Activated T-cell treated with anti-CD3 and anti-CD28 coated beads, Interleukin-2, amount 50 U/mL, for 1 hour (primary cell): ENCODE results near the gene MOGAT3.

Experiments used
- DNase-seq: peaks from one replicate; pipeline ENCODE4 v3.0.0-alpha.2; 2020

MOGAT3 gene

GRCh38 chr7:101170617-101171441 lies 30.0 kb downstream of the MOGAT3 start:
- peak; percentile 38 for DNase-seq

DNA sequence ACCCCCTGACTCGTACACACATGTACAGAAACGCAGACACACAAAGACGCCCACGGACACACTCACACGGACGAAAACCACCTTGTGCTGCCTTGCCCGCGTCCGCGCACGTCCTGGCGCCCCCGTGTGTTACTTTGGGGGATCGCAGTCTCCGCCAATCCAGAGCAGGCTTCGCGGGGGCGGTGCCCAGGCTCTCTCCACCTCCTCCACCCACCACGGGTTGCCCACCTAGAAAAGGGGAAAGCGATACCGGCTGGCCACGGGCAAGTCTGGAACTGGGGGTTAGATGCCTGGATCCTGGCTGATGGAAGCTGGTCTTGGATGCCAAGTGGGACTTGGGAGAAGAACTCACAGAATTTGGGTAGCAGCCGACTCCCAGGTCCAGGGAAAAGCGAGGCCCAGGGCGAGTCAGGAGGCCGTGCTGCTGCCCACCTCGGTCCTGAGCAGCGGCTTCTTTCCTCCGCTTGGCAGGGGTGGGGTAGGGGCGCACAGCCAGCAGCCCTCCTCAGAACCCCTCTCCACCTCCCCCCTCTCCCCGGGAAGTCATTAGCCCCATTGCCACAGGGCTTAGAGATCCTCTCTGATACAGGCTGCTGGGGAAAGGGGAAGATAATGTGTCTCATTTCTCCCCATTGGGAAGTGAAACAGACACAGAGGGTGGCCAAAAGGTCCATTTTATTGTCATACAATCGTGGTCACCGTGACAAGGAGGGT lies 30.8 kb downstream of the MOGAT3 start:
- peak; percentile 87 for DNase-seq

DNA sequence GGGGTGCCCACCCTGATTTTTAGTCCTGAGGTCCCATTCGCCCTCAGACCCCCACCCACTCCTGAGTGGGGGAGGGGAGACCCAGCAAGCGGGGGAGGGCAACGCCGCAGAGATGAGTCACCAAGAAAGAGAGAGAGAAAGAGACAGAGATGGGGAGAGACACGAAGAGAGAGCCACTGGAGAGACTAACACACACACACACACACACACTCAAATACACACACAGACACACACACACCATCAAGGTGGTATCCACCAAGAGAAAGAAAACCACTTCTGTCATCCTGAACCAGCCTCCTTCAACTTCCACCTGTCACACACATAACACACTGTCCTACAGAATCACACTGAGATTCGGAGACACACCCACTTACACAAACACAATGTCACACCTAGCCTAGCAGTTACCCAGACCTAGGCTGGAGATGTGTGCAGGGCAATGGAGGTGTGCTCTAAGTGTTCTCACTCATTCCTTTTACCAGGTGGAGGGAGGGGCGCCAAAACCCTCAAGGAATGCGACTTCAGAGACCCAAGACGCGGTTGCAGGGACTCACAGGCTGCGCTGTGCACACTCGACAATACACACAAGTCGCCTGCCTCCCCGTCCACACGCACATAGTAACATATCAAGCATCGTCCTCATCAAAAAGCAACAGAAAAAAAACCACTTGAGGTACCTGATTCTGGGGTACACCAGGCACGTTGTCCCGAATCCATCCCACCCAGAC lies 31.6 kb downstream of the MOGAT3 start:
- DNase-seq = no peak

DNA sequence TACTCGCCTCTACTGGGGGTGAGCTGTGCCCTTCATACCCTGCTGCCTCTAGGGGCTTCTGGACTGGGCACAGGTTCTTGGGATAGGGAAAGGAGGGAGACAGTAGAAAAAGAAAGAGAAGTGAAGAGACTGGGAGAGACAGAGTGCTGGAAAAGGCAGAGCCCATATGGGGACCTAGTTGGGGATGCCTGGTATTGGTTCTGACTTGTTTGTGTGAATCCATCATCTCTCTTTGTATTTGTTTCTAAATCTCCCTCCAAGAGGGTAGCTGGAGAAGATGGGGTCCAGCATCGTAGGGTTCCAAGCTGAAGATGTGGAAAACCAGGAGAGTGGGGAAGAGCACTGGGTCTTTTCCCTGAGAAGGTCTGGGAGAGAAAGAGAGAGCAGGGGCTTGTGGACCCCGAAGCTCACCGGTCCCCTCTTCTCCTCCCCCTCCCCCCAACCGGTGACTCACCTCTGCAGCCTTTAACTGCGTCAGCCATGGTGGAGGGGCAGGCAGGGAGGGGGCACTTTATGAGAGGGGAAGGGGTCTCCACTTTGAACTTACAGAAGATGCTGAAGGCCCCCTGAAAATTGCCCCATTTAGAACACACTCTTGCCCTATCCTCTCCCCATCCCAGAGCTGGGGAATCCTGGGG lies 32.3 kb downstream of the MOGAT3 start:
- DNase-seq = no peak

- no peak for DNase-seq
Observed at GRCh38 chr7:101167645-101168411, 33.0 kb downstream of the MOGAT3 start.

DNA sequence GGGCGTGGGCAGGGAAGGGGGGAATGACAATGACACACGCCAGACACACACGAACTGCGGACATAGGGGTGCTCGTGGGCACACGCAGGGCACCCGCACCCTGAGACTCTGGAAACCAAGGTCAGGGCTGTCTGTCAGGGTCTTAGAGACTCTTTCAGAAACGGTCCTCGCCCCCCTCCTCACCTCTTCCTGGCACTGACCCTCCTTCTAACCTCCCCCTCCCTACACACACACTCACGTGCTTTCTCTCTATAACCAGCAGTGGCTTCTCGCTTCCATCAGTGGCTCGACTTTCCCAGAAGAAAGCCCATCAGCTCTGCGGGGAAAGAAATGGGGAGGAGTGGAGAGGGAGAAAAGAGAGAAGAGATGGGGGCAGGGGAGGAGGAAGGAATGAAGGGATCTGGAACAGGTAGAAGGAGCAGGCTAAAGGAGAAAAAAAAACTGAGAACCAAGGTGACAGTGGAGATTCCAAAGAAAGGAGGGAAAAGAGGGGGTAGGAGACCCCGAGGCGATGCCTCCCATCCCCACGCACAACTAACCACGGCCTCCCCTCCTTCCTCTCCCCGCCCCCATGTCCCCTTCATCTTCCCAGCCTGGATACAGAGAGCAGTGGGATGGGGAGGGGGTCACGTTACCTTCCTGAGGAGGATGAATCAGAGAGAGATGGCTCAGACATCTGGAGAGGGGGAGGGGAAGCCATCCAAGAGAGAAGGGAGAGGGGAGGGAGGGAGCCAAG lies 33.8 kb downstream of the MOGAT3 start:
- no peak for DNase-seq

- DNase-seq = no peak
Observed at GRCh38 chr7:101166648-101166908, 34.3 kb downstream of the MOGAT3 start.

GRCh38 chr7:101165958-101166647 lies 34.7 kb downstream of the MOGAT3 start:
- no peak for DNase-seq

- DNase-seq = peak; percentile 96
Observed at GRCh38 chr7:101165075-101165957, 35.5 kb downstream of the MOGAT3 start, which contains the start of gene VGF. TSS of gene VGF (minus strand) at chr7:101165569. CDS start at chr7:101164843, 726 bp downstream.

DNA sequence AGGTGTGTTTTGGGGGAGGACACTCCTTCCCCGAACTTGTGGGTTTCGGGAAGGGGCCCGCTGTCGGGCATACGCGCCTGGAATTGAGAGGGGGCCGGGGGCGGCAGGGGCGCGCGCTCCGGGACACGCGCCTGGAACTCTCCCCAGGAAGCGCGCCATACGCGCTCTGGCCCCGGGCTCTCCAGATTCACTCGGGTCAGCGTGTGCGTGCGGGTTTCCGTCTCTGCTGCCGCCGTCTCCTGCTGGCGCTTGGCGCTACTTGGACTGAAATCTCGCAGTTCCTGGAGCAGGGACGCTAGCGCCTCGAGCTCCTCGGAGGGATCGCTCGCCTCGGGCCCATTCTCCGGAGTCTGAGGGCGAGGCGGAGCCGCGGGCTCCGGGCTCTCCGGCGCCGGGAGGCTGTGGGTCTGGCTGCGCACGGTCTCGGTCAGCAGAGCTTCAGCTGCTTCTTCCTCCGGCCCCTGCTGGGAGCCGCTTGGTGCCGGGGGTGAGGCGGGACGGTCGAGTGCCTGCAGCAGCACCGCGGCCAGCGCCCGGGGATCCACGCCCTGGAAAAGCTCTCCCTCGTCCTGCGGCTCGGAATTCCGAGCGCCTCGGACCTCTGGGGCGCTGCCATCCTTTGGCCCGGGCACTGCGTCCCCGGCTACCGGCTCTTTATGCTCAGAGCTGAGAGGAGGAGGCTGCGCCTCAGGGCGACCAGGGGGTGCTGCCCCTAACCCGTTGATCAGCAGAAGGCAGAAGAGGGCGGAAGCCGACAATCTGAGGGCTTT lies 36.6 kb downstream of the MOGAT3 start:
- peak; percentile 44 for DNase-seq

GRCh38 chr7:101163279-101164070 lies 37.4 kb downstream of the MOGAT3 start:
- DNase-seq = peak; percentile 46

GRCh38 chr7:101162551-101163278 lies 38.1 kb downstream of the MOGAT3 start:
- peak; percentile 30 for DNase-seq

GRCh38 chr7:101161692-101162471 lies 39.0 kb downstream of the MOGAT3 start:
- DNase-seq = no peak

DNA sequence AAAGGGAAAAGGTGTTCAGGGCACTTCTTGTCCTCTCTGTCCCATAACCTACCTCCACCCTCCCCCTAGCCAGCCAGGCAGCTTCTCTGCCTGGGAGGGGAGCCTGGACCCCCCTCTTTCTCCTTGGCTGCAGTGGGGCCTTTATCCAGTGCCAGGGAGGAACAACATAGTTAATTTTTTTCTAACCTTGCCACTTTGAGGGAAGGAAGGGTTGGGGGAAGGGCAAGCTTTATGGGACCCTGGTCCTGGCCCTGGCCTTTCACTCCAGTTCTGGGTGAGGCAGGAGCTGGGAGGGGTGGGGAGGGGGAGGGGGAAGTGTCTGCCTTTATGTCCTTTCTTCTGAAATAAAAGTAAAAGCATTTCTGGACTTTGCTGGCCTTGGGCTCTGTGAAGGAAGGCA lies 39.9 kb downstream of the MOGAT3 start:
- no peak for DNase-seq

GRCh38 chr7:101159696-101160674 lies 40.9 kb downstream of the MOGAT3 start:
- DNase-seq = no peak
